IMR-90 (cell line): ENCODE measurements around the gene NACC2.

ENCODE experiments used
- CEBPB ChIP-seq: IDR thresholded peaks from 2 replicates; pipeline ENCODE4 v1.6.1; 2012; ENCODE audit warnings: low read depth, low read length, improper control_type of control experiment
- NFE2L2 ChIP-seq: fragments of 150-350 bp; IDR thresholded peaks from 2 replicates; pipeline ENCODE4 v1.6.1; 2016; ENCODE audit warnings: low read depth, mild to moderate bottlenecking, low read length
- POLR2A ChIP-seq: IDR thresholded peaks from 2 replicates; pipeline ENCODE4 v1.6.1; 2012; ENCODE audit warnings: mild to moderate bottlenecking, low read depth, low read length
- RAD21 ChIP-seq: IDR thresholded peaks from 2 replicates; pipeline ENCODE4 v1.6.1; 2012; ENCODE audit warnings: low read length, improper control_type of control experiment
- SMC3 ChIP-seq: fragments of 150-350 bp; IDR thresholded peaks from 2 replicates; pipeline ENCODE4 v1.6.1; 2016; ENCODE audit warnings: low read depth, mild to moderate bottlenecking, antibody characterized with exemption, low read length, moderate library complexity
- TF ChIP-seq, protein P1 (sequence below): conservative IDR thresholded peaks from 2 replicates; pipeline ENCODE4 v1.5.1; 2012; ENCODE audit warnings: mild to moderate bottlenecking, low read depth, low read length, improper control_type of control experiment

DNA sequence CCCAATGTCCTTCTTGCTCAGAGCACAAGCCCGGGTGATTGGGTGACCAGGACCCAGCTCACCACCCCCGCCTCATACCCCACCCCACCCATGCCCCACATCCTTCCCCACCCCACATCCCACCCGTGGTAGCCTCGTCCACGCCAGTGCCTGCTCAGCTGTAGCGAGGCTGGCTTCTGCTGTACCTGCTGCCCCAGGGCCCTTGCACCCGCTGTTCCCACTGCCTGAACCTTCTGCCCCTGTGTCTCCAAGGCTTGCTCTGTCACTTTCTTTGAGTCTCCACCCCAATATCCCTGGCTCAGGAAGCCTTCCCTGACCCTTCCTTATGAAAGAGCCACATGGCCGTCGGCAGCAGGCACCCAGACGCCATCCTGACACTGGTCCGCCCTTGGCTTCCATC is 3.1 kb upstream of the NACC2 start:
- TF ChIP-seq CEBPB (no peak), POLR2A (no peak), SMC3 (no peak), RAD21 (no peak), NFE2L2 (no peak)
- TF ChIP-seq, protein P1, sequence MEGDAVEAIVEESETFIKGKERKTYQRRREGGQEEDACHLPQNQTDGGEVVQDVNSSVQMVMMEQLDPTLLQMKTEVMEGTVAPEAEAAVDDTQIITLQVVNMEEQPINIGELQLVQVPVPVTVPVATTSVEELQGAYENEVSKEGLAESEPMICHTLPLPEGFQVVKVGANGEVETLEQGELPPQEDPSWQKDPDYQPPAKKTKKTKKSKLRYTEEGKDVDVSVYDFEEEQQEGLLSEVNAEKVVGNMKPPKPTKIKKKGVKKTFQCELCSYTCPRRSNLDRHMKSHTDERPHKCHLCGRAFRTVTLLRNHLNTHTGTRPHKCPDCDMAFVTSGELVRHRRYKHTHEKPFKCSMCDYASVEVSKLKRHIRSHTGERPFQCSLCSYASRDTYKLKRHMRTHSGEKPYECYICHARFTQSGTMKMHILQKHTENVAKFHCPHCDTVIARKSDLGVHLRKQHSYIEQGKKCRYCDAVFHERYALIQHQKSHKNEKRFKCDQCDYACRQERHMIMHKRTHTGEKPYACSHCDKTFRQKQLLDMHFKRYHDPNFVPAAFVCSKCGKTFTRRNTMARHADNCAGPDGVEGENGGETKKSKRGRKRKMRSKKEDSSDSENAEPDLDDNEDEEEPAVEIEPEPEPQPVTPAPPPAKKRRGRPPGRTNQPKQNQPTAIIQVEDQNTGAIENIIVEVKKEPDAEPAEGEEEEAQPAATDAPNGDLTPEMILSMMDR: no peak
